ENCODE measurements around the gene SLC25A29. TPM values are rescaled to one million over a fixed set of nuclear protein-coding genes. Genes with fewer than 3 reads are reported as not detected.
"Not testable (repeated sequence)": the region's sequence is repeated elsewhere in the genome, so short reads cannot be mapped to it uniquely, and the experiment has no call there.

The SLC25A29 gene
- total and polyA plus RNA-seq, 2 of the 8 experiments (the other 6 are each of a cell fraction or from before 2014, with no cell fraction given), result 135 to 177 TPM

DNA sequence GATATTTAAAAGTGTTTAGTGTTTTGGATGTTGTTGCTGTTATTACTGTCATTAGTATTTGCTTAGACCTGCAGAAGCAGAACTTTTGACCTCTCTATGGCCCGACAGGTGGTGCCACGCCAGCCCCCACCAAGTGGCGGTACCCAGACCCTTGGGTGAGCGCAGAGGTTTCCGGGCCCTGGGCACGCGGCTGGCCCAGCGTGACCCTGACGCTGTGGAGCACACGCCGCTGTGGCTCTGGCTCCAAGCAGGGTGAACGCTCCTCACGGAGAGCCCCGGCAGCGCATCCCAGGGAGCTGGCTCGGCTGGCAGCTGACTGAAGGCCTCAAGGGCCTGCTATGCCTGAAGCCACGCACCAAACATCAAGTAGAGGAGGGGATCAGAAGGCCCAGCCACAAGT, 39.5 kb upstream of the SLC25A29 start:
- no peaks in the 10 kb centered on the region; a peak in 1 of 4 replicates for H3K9me3 ChIP-seq (ENCODE audit: insufficient read depth in 2 of 2, low read depth in 1 of 2, low read length in 1 of 2)
- H3K4me2 ChIP-seq (ENCODE audit: insufficient read depth in 1 of 2, low read depth in 2 of 2, low read length in 2 of 2), result no peak overlapping the region
- H2AK5ac ChIP-seq (ENCODE audit: low read depth, low read length), result no peak overlapping the region
- H4K8ac ChIP-seq (ENCODE audit: extremely low read depth, insufficient read depth, low read length), result no peak overlapping the region
- H3K27ac ChIP-seq (ENCODE audit: low read depth, low read length), result no peak overlapping the region
- no peaks in the 10 kb centered on the region for H3K79me1 ChIP-seq (ENCODE audit: low read depth, low read length)
- no peak overlapping the region for H3K9ac ChIP-seq (replicated peaks in 1 of 4; ENCODE audit: extremely low read depth in 1 of 4, low read depth in 3 of 4, low read length in 3 of 4)
- FAIRE-seq (no peak), DNase-seq (ENCODE audit: low read depth in 1 of 2, low spot score in 2 of 2) (no peak)
- no peak overlapping the region for H3K4me3 ChIP-seq (ENCODE audit: extremely low read depth in 1 of 4, insufficient read depth in 2 of 4, low read depth in 3 of 4, low read length in 4 of 4)
- no peak overlapping the region for H2BK15ac ChIP-seq (ENCODE audit: low read length)
- H3K4ac ChIP-seq (replicated peaks; ENCODE audit: insufficient read length, low read depth, low read length), result no peak overlapping the region
- no peak overlapping the region for H2BK5ac ChIP-seq (ENCODE audit: low read depth, low read length)
- H3K4me1 ChIP-seq (replicated peaks in 1 of 4; ENCODE audit: control insufficient read depth in 3 of 4, insufficient read depth in 4 of 4, low read length in 3 of 4), result no peaks in the 10 kb centered on the region
- H3K14ac ChIP-seq (ENCODE audit: insufficient read length), result no peak overlapping the region
- H4K5ac ChIP-seq (ENCODE audit: insufficient read length, low read depth, low read length), result no peak overlapping the region
- no peak overlapping the region for H3K18ac ChIP-seq (ENCODE audit: extremely low read depth, low read length)
- no peak overlapping the region for H2BK12ac ChIP-seq (ENCODE audit: low read depth, low read length)
- H4K91ac ChIP-seq (replicated peaks; ENCODE audit: insufficient read length, low read length), result no peak overlapping the region
- peaks cover 15 to 61% (median 44%) of the 10 kb centered on the region in 4 experiments; a peak in 6 of 8 replicates for H3K36me3 ChIP-seq (ENCODE audit: control insufficient read depth in 2 of 4, insufficient read depth in 4 of 4, low read length in 3 of 4)
- no peaks in the 10 kb centered on the region for H3K27me3 ChIP-seq (replicated peaks in 1 of 4; ENCODE audit: control insufficient read depth in 3 of 4, extremely low read depth in 1 of 4, insufficient read depth in 3 of 4, low read length in 3 of 4)
- no peak overlapping the region for H2BK120ac ChIP-seq (replicated peaks; ENCODE audit: low read depth, low read length)
- H3K23ac ChIP-seq (ENCODE audit: insufficient read length), result no peak overlapping the region
- ChIA-PET POLR2A (ENCODE audit: partially characterized antibody) (interaction anchor here (1.3 to 6.1 kb wide), 3 partner anchors 13 to 27 kb away, joined by 5 to 78 read pairs (median 8); no protein-coding TSS in a partner anchor), CTCF (ENCODE audit: partially characterized antibody) (interaction anchor here (0.6 to 1.3 kb wide), 2 partner anchors 16 to 56 kb away, joined by 3 to 5 read pairs; no protein-coding TSS in a partner anchor)
- no peak overlapping the region for H2AFZ ChIP-seq (ENCODE audit: low read length)
- H3K56ac ChIP-seq (replicated peaks; ENCODE audit: insufficient read length, low read depth, low read length), result no peak overlapping the region
- no peaks in the 10 kb centered on the region for H3K23me2 ChIP-seq (ENCODE audit: low read depth, low read length)
- TF ChIP-seq SRF (IDR thresholded peaks at IDR 0.05; ENCODE audit: low read depth, low read length) (no peak), SP2 (IDR thresholded peaks at IDR 0.05; ENCODE audit: low read length) (no peak)
- H2BK20ac ChIP-seq (ENCODE audit: low read length), result no peak overlapping the region
- 99% methylated on average over 17 of the region's 17 CpGs; no CpG with 5 or more reads in 1 of the 2 experiments for WGBS, 2 experiments (ENCODE audit: extremely low coverage in 1 of 2, insufficient coverage in 1 of 2, insufficient read length in 1 of 2, insufficient replicate concordance in 2 of 2, low coverage in 1 of 2, low lambda C conversion rate in 2 of 2, missing lambda C conversion rate in 1 of 2)
- no peaks in the 10 kb centered on the region for H3K79me2 ChIP-seq (ENCODE audit: control insufficient read depth in 1 of 2, insufficient read depth in 2 of 2, low read length in 2 of 2)
- H4K20me1 ChIP-seq (replicated peaks in 1 of 2; ENCODE audit: control insufficient read depth in 1 of 2, insufficient read depth in 2 of 2, low read length in 2 of 2), result no peaks in the 10 kb centered on the region

DNA sequence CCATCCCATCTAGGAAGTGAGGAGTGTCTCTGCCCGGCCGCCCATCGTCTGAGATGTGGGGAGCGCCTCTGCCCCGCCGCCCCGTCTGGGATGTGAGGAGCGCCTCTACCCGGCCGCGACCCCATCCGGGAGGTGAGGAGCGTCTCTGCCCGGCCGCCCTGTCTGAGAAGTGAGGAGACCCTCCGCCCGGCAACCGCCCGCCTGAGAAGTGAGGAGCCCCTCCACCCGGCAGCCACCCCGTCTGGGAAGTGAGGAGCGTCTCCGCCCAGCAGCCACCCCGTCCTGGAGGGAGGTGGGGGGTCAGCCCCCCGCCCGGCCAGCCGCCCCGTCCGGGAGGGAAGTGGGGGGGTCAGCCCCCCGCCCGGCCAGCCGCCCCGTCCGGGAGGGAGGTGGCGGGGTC, 38.4 kb upstream of the SLC25A29 start:
- H3K23me2 ChIP-seq (ENCODE audit: low read depth, low read length); H3K79me2 ChIP-seq (ENCODE audit: control insufficient read depth in 1 of 2, insufficient read depth in 2 of 2, low read length in 2 of 2); DNase-seq (ENCODE audit: low read depth in 1 of 2, low spot score in 2 of 2); H2BK15ac ChIP-seq (ENCODE audit: low read length); H4K20me1 ChIP-seq (replicated peaks in 1 of 2; ENCODE audit: control insufficient read depth in 1 of 2, insufficient read depth in 2 of 2, low read length in 2 of 2); FAIRE-seq; H3K23ac ChIP-seq (ENCODE audit: insufficient read length); H2BK120ac ChIP-seq (replicated peaks; ENCODE audit: low read depth, low read length); H4K91ac ChIP-seq (replicated peaks; ENCODE audit: insufficient read length, low read length); H4K8ac ChIP-seq (ENCODE audit: extremely low read depth, insufficient read depth, low read length); H3K79me1 ChIP-seq (ENCODE audit: low read depth, low read length); H3K4me3 ChIP-seq (ENCODE audit: extremely low read depth in 1 of 4, insufficient read depth in 2 of 4, low read depth in 3 of 4, low read length in 4 of 4); H2BK5ac ChIP-seq (ENCODE audit: low read depth, low read length); H3K4ac ChIP-seq (replicated peaks; ENCODE audit: insufficient read length, low read depth, low read length); H2BK20ac ChIP-seq (ENCODE audit: low read length); H3K4me2 ChIP-seq (ENCODE audit: insufficient read depth in 1 of 2, low read depth in 2 of 2, low read length in 2 of 2); CTCF ChIA-PET (ENCODE audit: partially characterized antibody); H3K18ac ChIP-seq (ENCODE audit: extremely low read depth, low read length); H2BK12ac ChIP-seq (ENCODE audit: low read depth, low read length); H3K27ac ChIP-seq (ENCODE audit: low read depth, low read length); H2AFZ ChIP-seq (ENCODE audit: low read length); H3K56ac ChIP-seq (replicated peaks; ENCODE audit: insufficient read length, low read depth, low read length); H2AK5ac ChIP-seq (ENCODE audit: low read depth, low read length); H3K14ac ChIP-seq (ENCODE audit: insufficient read length); H3K9me3 ChIP-seq (ENCODE audit: insufficient read depth in 2 of 2, low read depth in 1 of 2, low read length in 1 of 2); POLR2A ChIA-PET (ENCODE audit: partially characterized antibody); H3K4me1 ChIP-seq (replicated peaks in 1 of 4; ENCODE audit: control insufficient read depth in 3 of 4, insufficient read depth in 4 of 4, low read length in 3 of 4); H3K27me3 ChIP-seq (replicated peaks in 1 of 4; ENCODE audit: control insufficient read depth in 3 of 4, extremely low read depth in 1 of 4, insufficient read depth in 3 of 4, low read length in 3 of 4); H3K9ac ChIP-seq (replicated peaks in 1 of 4; ENCODE audit: extremely low read depth in 1 of 4, low read depth in 3 of 4, low read length in 3 of 4); H4K5ac ChIP-seq (ENCODE audit: insufficient read length, low read depth, low read length): not testable (repeated sequence)
- peaks cover 14 to 63% (median 45%) of the 10 kb centered on the region in 4 experiments; a peak in 6 of 8 replicates for H3K36me3 ChIP-seq (ENCODE audit: control insufficient read depth in 2 of 4, insufficient read depth in 4 of 4, low read length in 3 of 4)
- 100% methylated on average over 4 of the region's 35 CpGs; no CpG with 5 or more reads in 1 of the 2 experiments for WGBS, 2 experiments (ENCODE audit: extremely low coverage in 1 of 2, insufficient coverage in 1 of 2, insufficient read length in 1 of 2, insufficient replicate concordance in 2 of 2, low coverage in 1 of 2, low lambda C conversion rate in 2 of 2, missing lambda C conversion rate in 1 of 2)

Data from H1 (cell line).